Thoracic aorta (tissue), 2 donors: ENCODE measurements around the gene CEACAM1. TPM values are rescaled to one million over a fixed set of nuclear protein-coding genes. Genes with fewer than 3 reads are reported as not detected.

Experiments used
- ATAC-seq: fragments of 150-250 bp; one replicate; pipeline ENCODE4 v1.8.0; 2017; ENCODE audit warnings: low read depth; ENCODE audit not compliant: insufficient number of reproducible peaks, low FRiP score
- DNase-seq: peaks from one replicate; pipeline ENCODE4 v3.0.0-alpha.2; 2020; ENCODE audit warnings: low spot score
- H3K27ac ChIP-seq, 2 donors: fragments of 200-600 bp; sonication (generic); 1 replicate in 1 of 2; 2 replicates in 1 of 2; pipeline ENCODE4 v1.5.1; 2016; ENCODE audit warnings: mild to moderate bottlenecking in 2 of 2, moderate library complexity in 2 of 2
- H3K27me3 ChIP-seq: fragments of 200-600 bp; sonication (generic); replicated peaks from 2 replicates; pipeline ENCODE4 v1.6.0; 2016; ENCODE audit warnings: mild to moderate bottlenecking; ENCODE audit not compliant: insufficient read depth
- H3K36me3 ChIP-seq: fragments of 200-600 bp; sonication (generic); one replicate; pipeline ENCODE4 v1.5.1; 2016
- H3K4me1 ChIP-seq, 2 donors: fragments of 200-600 bp; sonication (generic); 1 replicate in 1 of 2; 2 replicates in 1 of 2; pipeline versions ENCODE4 v1.5.1 to v1.6.0; 2016; ENCODE audit warnings: low read depth in 2 of 2, mild to moderate bottlenecking in 1 of 2; ENCODE audit not compliant: control insufficient read depth in 1 of 2
- H3K4me3 ChIP-seq: fragments of 200-600 bp; sonication (generic); 2 replicates; pipeline ENCODE4 v1.5.1; 2016; ENCODE audit warnings: mild to moderate bottlenecking
- H3K9me3 ChIP-seq: fragments of 200-600 bp; sonication (generic); 2 replicates; pipeline ENCODE4 v1.5.1; 2016
- total RNA-seq, 2 donors: library from RNA; depleted of rRNA; stranded (reverse); fragments of >200 nt; gene quantifications; one replicate each; pipeline versions ENCODE4 v1.1.0 to v1.2.3, GENCODE V29; 2016
- TF ChIP-seq, protein P1 (sequence below): fragments of 200-600 bp; sonication (generic); IDR thresholded peaks from one replicate; pipeline ENCODE4 v1.5.1; 2019; ENCODE audit warnings: antibody characterized with exemption

CEACAM1 gene
- total RNA-seq, 2 donors from 2014 or later, result 2.2 to 4.6 TPM

- Histone ChIP-seq H3K36me3 (no peaks in the 10 kb centered on the region), H3K4me3 (no peak overlapping the region), H3K9me3 (no peaks in the 10 kb centered on the region), H3K27ac (no peak overlapping the region), H3K27me3 (no peaks in the 10 kb centered on the region), H3K4me1 (no peaks in the 10 kb centered on the region)
- DNase-seq (no peak), ATAC-seq (no peak)
- TF ChIP-seq, protein P1, sequence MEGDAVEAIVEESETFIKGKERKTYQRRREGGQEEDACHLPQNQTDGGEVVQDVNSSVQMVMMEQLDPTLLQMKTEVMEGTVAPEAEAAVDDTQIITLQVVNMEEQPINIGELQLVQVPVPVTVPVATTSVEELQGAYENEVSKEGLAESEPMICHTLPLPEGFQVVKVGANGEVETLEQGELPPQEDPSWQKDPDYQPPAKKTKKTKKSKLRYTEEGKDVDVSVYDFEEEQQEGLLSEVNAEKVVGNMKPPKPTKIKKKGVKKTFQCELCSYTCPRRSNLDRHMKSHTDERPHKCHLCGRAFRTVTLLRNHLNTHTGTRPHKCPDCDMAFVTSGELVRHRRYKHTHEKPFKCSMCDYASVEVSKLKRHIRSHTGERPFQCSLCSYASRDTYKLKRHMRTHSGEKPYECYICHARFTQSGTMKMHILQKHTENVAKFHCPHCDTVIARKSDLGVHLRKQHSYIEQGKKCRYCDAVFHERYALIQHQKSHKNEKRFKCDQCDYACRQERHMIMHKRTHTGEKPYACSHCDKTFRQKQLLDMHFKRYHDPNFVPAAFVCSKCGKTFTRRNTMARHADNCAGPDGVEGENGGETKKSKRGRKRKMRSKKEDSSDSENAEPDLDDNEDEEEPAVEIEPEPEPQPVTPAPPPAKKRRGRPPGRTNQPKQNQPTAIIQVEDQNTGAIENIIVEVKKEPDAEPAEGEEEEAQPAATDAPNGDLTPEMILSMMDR, result no peak
Measured at GRCh38 chr19:42516771-42517170, 11.5 kb downstream of the CEACAM1 start.

GRCh38 chr19:42515241-42515832, 12.9 kb downstream of the CEACAM1 start:
- ATAC-seq (no peak), DNase-seq (no peak)
- no peaks in the 10 kb centered on the region for H3K4me1 ChIP-seq
- no peak overlapping the region for H3K4me3 ChIP-seq
- no peaks in the 10 kb centered on the region for H3K9me3 ChIP-seq
- no peaks in the 10 kb centered on the region for H3K36me3 ChIP-seq
- no peaks in the 10 kb centered on the region for H3K27me3 ChIP-seq
- H3K27ac ChIP-seq, result no peak overlapping the region
- TF ChIP-seq, protein P1, result no peak

DNA sequence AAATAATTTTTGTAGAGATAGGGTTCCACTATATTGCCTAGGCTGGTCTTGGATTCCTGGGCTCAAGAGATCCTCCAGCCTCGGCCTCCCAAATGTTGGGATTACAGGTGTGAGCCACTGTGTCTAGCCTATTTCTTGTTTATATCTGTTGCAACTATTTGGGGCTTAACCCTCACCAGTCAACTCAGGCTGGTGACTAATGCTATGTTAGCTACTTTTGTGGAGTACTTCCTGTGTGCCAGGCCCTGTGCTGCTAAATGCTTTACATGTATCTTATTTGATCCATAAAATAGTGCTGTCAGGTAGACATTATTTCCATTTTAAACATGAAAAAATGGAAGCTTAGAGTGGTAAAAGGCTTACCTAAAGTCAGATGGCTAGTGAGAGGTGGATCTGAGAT, 13.8 kb downstream of the CEACAM1 start:
- H3K36me3 ChIP-seq, result no peaks in the 10 kb centered on the region
- no peak for DNase-seq

GRCh38 chr19:42512743-42513304, 15.5 kb downstream of the CEACAM1 start:
- H3K27me3 ChIP-seq, result no peaks in the 10 kb centered on the region
- TF ChIP-seq, protein P1, result no peak
- DNase-seq (no peak), ATAC-seq (no peak)
- H3K4me1 ChIP-seq, result no peaks in the 10 kb centered on the region
- no peak overlapping the region for H3K27ac ChIP-seq
- H3K9me3 ChIP-seq, result no peaks in the 10 kb centered on the region
- no peak overlapping the region for H3K4me3 ChIP-seq
- H3K36me3 ChIP-seq, result no peaks in the 10 kb centered on the region

More for the DNA sequence above, 13.8 kb downstream of the CEACAM1 start:
- H3K27ac ChIP-seq, result no peak overlapping the region
- no peak for ATAC-seq
- TF ChIP-seq, protein P1, result no peak
- no peaks in the 10 kb centered on the region for H3K4me1 ChIP-seq
- H3K4me3 ChIP-seq, result no peak overlapping the region
- no peaks in the 10 kb centered on the region for H3K9me3 ChIP-seq
- no peaks in the 10 kb centered on the region for H3K27me3 ChIP-seq

DNA sequence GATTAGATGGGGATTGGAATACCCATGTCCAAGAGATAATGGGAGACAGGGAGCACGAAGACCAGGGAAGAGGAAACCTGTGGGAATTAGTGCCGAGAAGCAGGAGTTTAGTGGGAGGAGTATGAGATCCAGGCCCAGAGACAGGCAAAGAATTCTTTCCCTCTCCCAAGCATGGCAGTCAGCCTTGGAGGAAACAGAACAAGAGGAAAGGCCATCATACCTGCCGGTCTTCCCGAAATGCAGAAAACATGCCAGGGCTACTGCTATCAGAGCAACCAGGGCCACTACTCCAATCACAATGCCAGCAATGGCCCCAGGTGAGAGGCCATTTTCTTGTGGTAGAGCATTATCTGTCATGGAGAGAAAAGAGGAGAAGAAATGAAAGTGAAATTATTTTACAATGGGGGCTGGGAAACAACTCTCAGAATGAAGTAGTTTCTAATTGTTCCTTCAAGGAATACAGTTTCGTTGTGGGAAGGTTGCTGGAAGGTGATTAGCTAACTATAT, 16.1 kb downstream of the CEACAM1 start:
- Histone ChIP-seq H3K27ac (no peak overlapping the region), H3K9me3 (no peaks in the 10 kb centered on the region), H3K36me3 (no peaks in the 10 kb centered on the region), H3K4me3 (no peak overlapping the region), H3K27me3 (no peaks in the 10 kb centered on the region), H3K4me1 (no peaks in the 10 kb centered on the region)
- no peak for ATAC-seq
- TF ChIP-seq, protein P1, result no peak
- DNase-seq, result no peak
